ENCODE data around the gene PTHLH.

PTHLH gene

GRCh38 chr12:27972721-27973120, at the start of gene PTHLH:
Gene PTHLH, minus strand, starts transcription at chr12:27972733. Its CDS starts 3,239 bp downstream, at chr12:27969494.
- no peak within 1 kb of the TSS for H2AFZ ChIP-seq (ENCODE audit: low read depth, low read length)
- H3K9me3 ChIP-seq (ENCODE audit: low read length) = peaks cover 1% of the 10 kb centered on the region
- H3K36me3 ChIP-seq (ENCODE audit: insufficient read depth, low read length) = no peaks in the 10 kb centered on the region
- no peak within 1 kb of the TSS for H3K4me3 ChIP-seq (ENCODE audit: low read length)
- H3K4me1 ChIP-seq (ENCODE audit: insufficient read depth, low read length) = peaks cover 17% of the 10 kb centered on the region
- H3K27me3 ChIP-seq (ENCODE audit: insufficient read depth, low read length) = peaks cover 83% of the 10 kb centered on the region

- H3K4me1 ChIP-seq (ENCODE audit: insufficient read depth, low read length) = peaks cover 3% of the 10 kb centered on the region
- H3K9me3 ChIP-seq (ENCODE audit: low read length) = no peaks in the 10 kb centered on the region
- no peaks in the 10 kb centered on the region for H3K36me3 ChIP-seq (ENCODE audit: insufficient read depth, low read length)
- H2AFZ ChIP-seq (ENCODE audit: low read depth, low read length) = no peak overlapping the region
- no peak overlapping the region for H3K4me3 ChIP-seq (ENCODE audit: low read length)
- no peaks in the 10 kb centered on the region for H3K27me3 ChIP-seq (ENCODE audit: insufficient read depth, low read length)
Observed at GRCh38 chr12:28021704-28022103, 49.2 kb upstream of the PTHLH start.

- Histone ChIP-seq H3K9me3 (ENCODE audit: low read length) (no peaks in the 10 kb centered on the region), H2AFZ (ENCODE audit: low read depth, low read length) (no peak overlapping the region), H3K4me3 (ENCODE audit: low read length) (no peak overlapping the region), H3K36me3 (ENCODE audit: insufficient read depth, low read length) (no peaks in the 10 kb centered on the region), H3K27me3 (ENCODE audit: insufficient read depth, low read length) (no peaks in the 10 kb centered on the region), H3K4me1 (ENCODE audit: insufficient read depth, low read length) (no peaks in the 10 kb centered on the region)
Observed at GRCh38 chr12:28017873-28018255, 45.3 kb upstream of the PTHLH start.

DNA sequence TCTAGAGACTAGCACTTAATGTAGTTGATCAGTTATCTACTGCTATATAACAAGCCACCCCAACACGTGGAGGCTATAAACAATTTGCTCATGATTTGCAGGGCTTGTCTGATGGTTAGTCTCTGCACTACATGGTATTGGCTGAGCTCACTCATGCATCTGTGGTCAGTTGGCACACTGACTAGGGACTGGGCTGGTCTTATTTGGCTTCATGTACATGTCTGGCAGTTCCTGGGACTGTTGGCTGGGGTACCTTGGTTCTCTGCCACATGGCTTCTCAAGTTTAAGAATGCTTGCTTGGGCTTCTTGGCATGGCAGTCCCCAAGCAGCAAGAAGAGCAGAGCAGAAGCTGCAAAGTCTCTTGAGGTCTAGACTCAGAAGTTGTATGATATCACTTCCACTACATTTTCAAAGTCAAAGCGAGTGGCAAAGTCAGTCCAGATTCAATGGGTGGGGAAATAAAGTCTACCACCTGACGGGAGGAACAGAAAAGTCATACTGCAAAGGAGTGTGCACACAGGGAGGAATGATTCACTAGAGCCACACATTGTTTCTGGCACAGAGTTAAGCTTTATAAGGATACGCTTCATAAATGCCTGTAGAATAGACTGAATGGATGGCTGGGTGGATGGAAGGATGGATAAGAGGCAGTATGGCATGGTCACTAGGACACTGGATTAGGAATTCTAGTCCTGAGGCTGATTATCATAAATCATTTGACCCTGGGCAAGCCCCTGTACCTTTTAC, 44.8 kb upstream of the PTHLH start:
- Histone ChIP-seq H3K4me3 (ENCODE audit: low read length) (no peak overlapping the region), H3K9me3 (ENCODE audit: low read length) (no peaks in the 10 kb centered on the region), H2AFZ (ENCODE audit: low read depth, low read length) (no peak overlapping the region), H3K27me3 (ENCODE audit: insufficient read depth, low read length) (no peaks in the 10 kb centered on the region), H3K36me3 (ENCODE audit: insufficient read depth, low read length) (no peaks in the 10 kb centered on the region), H3K4me1 (ENCODE audit: insufficient read depth, low read length) (no peaks in the 10 kb centered on the region)

GRCh38 chr12:28015165-28015564, 42.6 kb upstream of the PTHLH start:
- no peak overlapping the region for H3K4me3 ChIP-seq (ENCODE audit: low read length)
- no peaks in the 10 kb centered on the region for H3K36me3 ChIP-seq (ENCODE audit: insufficient read depth, low read length)

GRCh38 chr12:28014196-28014595, 41.7 kb upstream of the PTHLH start:
- Histone ChIP-seq H2AFZ (ENCODE audit: low read depth, low read length) (no peak overlapping the region), H3K27me3 (ENCODE audit: insufficient read depth, low read length) (no peaks in the 10 kb centered on the region), H3K4me1 (ENCODE audit: insufficient read depth, low read length) (no peaks in the 10 kb centered on the region), H3K4me3 (ENCODE audit: low read length) (no peak overlapping the region), H3K36me3 (ENCODE audit: insufficient read depth, low read length) (no peaks in the 10 kb centered on the region), H3K9me3 (ENCODE audit: low read length) (no peaks in the 10 kb centered on the region)

More at GRCh38 chr12:28015165-28015564, 42.6 kb upstream of the PTHLH start:
- no peaks in the 10 kb centered on the region for H3K4me1 ChIP-seq (ENCODE audit: insufficient read depth, low read length)
- H3K27me3 ChIP-seq (ENCODE audit: insufficient read depth, low read length) = no peaks in the 10 kb centered on the region
- no peak overlapping the region for H2AFZ ChIP-seq (ENCODE audit: low read depth, low read length)
- H3K9me3 ChIP-seq (ENCODE audit: low read length) = no peaks in the 10 kb centered on the region

DNA sequence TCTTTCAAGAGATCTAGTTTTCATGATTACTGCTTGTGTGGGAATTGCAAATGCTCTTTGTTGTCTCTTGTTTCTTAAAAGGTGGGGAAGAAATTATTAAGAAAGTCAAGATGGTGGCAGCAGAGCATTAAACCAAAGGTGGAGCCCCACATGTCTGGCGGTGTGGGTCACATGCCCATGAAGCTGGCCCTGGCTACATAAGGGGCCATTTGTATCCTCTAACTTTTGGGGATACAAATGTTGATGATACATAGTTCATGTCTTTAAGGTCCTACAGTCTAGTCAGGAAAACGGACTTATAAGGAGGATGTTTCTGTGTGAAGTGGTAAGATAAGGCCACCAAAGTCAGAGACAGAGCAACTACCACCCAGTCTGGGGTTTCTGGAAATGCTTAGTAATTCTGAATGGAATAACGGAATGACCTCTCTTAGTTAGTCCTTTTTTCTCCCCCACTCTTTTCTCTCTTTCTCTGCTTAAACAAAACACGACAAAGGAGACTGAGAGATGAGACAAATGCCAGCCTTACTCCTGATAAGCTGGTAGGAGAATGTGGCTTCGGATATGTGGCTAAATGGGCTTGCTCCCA, 39.9 kb upstream of the PTHLH start:
- no peak overlapping the region for H3K4me3 ChIP-seq (ENCODE audit: low read length)
- no peaks in the 10 kb centered on the region for H3K36me3 ChIP-seq (ENCODE audit: insufficient read depth, low read length)
- H3K4me1 ChIP-seq (ENCODE audit: insufficient read depth, low read length) = no peaks in the 10 kb centered on the region
- no peaks in the 10 kb centered on the region for H3K27me3 ChIP-seq (ENCODE audit: insufficient read depth, low read length)
- H2AFZ ChIP-seq (ENCODE audit: low read depth, low read length) = no peak overlapping the region
- H3K9me3 ChIP-seq (ENCODE audit: low read length) = no peaks in the 10 kb centered on the region

DNA sequence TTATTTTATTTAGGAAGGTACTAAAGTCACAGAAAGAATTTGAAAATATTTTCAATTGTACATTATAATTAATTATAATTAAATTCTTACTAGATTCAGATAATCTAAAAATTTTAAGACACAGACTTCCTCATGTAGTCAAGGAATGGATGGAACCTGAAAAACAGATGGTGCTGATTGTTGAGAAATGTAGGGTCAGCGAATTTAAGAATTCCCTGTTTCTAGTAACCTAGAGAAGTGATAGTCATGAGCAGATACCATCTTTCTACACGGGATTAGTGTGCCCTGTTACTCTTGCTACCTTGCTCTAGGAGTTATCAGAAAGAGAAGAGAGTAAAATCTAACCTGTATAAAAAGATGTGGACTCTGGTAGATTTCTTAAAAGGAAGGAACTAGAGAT, 37.5 kb upstream of the PTHLH start:
- Histone ChIP-seq H2AFZ (ENCODE audit: low read depth, low read length) (no peak overlapping the region), H3K36me3 (ENCODE audit: insufficient read depth, low read length) (no peaks in the 10 kb centered on the region), H3K4me1 (ENCODE audit: insufficient read depth, low read length) (no peaks in the 10 kb centered on the region), H3K27me3 (ENCODE audit: insufficient read depth, low read length) (no peaks in the 10 kb centered on the region), H3K4me3 (ENCODE audit: low read length) (no peak overlapping the region), H3K9me3 (ENCODE audit: low read length) (no peaks in the 10 kb centered on the region)

DNA sequence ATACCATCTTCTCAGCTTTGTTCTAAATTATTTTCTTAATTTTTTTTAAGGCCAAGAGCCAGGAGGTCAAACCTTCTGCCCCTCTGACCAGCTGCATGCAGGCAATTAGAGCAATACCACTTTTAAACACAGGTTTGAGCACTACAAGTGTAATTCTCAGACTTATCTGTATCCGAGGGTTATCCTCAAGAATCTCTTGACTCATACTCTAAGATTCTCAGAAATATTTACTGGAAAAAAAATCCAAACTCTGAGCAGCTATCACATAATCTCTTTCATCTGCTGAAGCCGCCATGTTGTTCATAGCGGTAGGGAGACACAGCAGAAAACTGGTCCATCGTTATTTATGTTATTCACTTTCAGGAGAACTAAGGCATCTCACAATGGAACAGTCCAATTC, 27.4 kb upstream of the PTHLH start:
- H2AFZ ChIP-seq (ENCODE audit: low read depth, low read length) = no peak overlapping the region
- no peak overlapping the region for H3K4me3 ChIP-seq (ENCODE audit: low read length)
- H3K4me1 ChIP-seq (ENCODE audit: insufficient read depth, low read length) = no peaks in the 10 kb centered on the region
- H3K9me3 ChIP-seq (ENCODE audit: low read length) = no peaks in the 10 kb centered on the region
- H3K36me3 ChIP-seq (ENCODE audit: insufficient read depth, low read length) = no peaks in the 10 kb centered on the region
- peaks cover 6% of the 10 kb centered on the region for H3K27me3 ChIP-seq (ENCODE audit: insufficient read depth, low read length)

DNA sequence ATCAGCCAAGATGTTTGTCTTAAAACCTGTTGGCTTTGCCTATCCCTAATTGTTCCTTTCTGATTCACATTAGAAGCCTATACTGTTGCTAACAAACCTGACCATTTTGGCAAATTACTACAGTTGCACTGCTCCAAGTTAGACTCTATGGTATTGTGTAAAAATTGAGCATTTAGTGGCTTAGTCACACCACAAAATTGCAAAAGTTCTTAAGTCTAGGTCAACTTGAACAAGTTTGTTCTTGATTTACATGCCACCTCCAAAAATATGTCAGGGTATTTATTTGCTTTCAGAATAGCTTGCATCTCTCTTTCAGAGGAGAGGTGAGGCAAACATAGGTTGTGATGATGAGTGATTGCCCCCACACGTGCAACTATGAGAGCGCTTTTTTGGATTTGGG, 27.0 kb upstream of the PTHLH start:
- H3K9me3 ChIP-seq (ENCODE audit: low read length) = no peaks in the 10 kb centered on the region
- no peak overlapping the region for H3K4me3 ChIP-seq (ENCODE audit: low read length)
- no peaks in the 10 kb centered on the region for H3K36me3 ChIP-seq (ENCODE audit: insufficient read depth, low read length)
- H2AFZ ChIP-seq (ENCODE audit: low read depth, low read length) = no peak overlapping the region
- H3K27me3 ChIP-seq (ENCODE audit: insufficient read depth, low read length) = peaks cover 6% of the 10 kb centered on the region
- H3K4me1 ChIP-seq (ENCODE audit: insufficient read depth, low read length) = no peaks in the 10 kb centered on the region

- Histone ChIP-seq H3K36me3 (ENCODE audit: insufficient read depth, low read length) (no peaks in the 10 kb centered on the region), H3K9me3 (ENCODE audit: low read length) (no peaks in the 10 kb centered on the region), H3K4me3 (ENCODE audit: low read length) (no peak overlapping the region), H3K4me1 (ENCODE audit: insufficient read depth, low read length) (no peaks in the 10 kb centered on the region), H2AFZ (ENCODE audit: low read depth, low read length) (no peak overlapping the region), H3K27me3 (ENCODE audit: insufficient read depth, low read length) (peaks cover 6% of the 10 kb centered on the region)
Observed at GRCh38 chr12:27998658-27999057, 26.1 kb upstream of the PTHLH start.

DNA sequence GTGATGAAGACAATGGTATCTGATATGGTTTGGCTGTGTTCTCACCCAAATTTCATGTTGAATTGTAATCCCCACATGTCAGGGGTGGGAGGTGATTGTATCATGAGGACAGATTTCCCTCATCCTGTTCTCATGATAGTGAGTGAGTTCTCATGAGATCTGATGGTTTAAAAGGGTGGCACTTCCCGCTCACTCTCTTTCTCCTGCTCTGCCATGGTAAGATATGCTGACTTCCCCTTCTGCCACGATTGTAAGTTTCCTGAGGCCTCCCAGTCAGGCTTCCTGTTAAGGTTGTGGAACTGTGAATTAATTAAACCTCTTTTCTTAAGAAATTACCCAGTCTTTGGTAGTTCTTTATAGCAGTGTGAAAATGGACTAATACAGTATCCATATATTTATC, 25.6 kb upstream of the PTHLH start:
- Histone ChIP-seq H3K4me1 (ENCODE audit: insufficient read depth, low read length) (no peaks in the 10 kb centered on the region), H3K27me3 (ENCODE audit: insufficient read depth, low read length) (peaks cover 6% of the 10 kb centered on the region), H3K36me3 (ENCODE audit: insufficient read depth, low read length) (no peaks in the 10 kb centered on the region), H3K4me3 (ENCODE audit: low read length) (no peak overlapping the region), H2AFZ (ENCODE audit: low read depth, low read length) (no peak overlapping the region), H3K9me3 (ENCODE audit: low read length) (no peaks in the 10 kb centered on the region)

GRCh38 chr12:27996761-27997160, 24.2 kb upstream of the PTHLH start:
- Histone ChIP-seq H3K9me3 (ENCODE audit: low read length) (no peaks in the 10 kb centered on the region), H2AFZ (ENCODE audit: low read depth, low read length) (no peak overlapping the region), H3K4me1 (ENCODE audit: insufficient read depth, low read length) (no peaks in the 10 kb centered on the region), H3K36me3 (ENCODE audit: insufficient read depth, low read length) (no peaks in the 10 kb centered on the region), H3K27me3 (ENCODE audit: insufficient read depth, low read length) (peaks cover 6% of the 10 kb centered on the region), H3K4me3 (ENCODE audit: low read length) (no peak overlapping the region)

DNA sequence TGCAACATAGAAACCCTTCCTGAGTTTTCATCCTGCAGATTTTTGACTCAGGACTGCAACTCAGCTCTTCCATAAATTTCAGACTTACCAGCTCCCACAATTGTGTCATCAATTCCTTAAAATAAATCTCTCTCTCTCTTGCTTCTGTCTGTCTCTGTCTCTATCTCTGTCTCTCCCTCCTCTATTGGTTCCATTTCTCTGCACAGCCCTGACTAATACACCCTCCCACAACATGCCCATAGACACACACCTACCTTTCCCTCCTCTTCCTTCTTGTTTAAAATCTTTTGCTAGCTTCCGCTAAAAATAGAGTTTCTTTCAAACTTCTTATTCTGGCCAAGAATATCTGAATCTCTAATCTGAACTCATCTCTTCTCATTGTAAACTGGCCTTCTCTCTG, 22.9 kb upstream of the PTHLH start:
- no peaks in the 10 kb centered on the region for H3K9me3 ChIP-seq (ENCODE audit: low read length)
- H3K36me3 ChIP-seq (ENCODE audit: insufficient read depth, low read length) = no peaks in the 10 kb centered on the region
- H2AFZ ChIP-seq (ENCODE audit: low read depth, low read length) = no peak overlapping the region
- H3K27me3 ChIP-seq (ENCODE audit: insufficient read depth, low read length) = peaks cover 6% of the 10 kb centered on the region
- H3K4me1 ChIP-seq (ENCODE audit: insufficient read depth, low read length) = no peaks in the 10 kb centered on the region
- no peak overlapping the region for H3K4me3 ChIP-seq (ENCODE audit: low read length)

Measured in neuron (in vitro differentiated cells).